Measurements from ENCODE around the gene PTPN22.
"Not testable (repeated sequence)": the region's sequence is repeated elsewhere in the genome, so short reads cannot be mapped to it uniquely, and the experiment has no call there.

Gene PTPN22

DNA sequence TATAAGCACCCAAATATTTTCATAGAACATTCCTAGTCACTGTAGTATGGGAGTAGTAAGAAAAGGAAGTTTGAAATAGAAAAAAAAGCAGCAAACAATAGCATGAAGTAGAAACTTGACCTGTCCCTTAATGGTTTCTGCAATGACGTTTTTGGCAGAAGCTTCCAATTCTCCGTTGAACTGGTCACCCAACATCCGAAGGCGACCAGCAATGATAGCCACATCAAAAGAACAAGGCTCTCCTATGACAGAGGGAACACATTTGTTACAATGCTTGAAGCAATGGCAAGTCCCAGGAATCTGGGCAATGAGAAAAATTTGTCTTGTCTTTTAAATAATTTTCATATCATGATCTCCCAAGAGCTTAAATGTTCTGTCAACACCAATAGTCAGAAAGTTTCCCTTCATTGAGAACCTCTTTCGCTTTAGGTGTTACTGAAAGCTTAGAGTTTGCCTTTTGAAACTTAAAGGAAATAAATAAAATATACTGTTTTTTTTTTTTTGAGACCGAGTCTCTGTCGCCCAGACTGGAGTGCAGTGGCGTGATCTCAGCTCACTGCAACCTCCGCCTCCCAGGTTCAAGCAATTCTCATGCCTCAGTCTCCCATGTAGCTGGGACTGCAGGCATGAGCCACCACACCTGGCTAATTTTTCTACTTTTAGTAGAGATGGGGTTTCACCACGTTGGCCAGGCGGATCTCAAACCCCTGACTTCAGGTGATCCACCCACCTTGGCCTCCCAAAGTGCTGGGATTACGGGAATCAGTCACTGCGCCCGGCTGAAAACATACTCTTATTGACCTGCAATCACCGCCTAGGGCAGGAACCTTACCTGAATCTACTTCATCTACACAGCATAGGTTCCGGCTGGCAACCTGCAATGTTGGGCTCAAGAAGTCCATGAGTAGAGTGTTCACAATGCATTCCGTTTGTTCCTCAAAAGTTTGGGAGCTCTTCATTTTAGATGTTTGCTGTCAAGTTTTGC lies 15.2 kb upstream of the PTPN22 start:
- DNase-seq, result no peak

- no peak for DNase-seq
Observed at GRCh38 chr1:113881661-113882060, 10.1 kb upstream of the PTPN22 start.

DNA sequence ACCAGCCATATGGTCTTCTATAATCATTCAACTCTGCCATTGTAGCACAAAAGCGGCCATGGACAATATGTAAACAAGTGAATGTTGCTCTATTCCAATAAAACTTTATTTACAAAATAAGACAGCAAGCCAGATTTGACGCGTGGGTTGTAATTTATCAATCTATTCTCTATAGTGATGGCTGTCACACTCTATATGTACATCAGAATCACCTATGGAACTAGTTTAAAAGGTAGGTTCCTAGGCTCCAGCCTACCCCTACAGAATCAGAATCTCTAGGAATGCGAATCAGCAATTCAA lies 8.2 kb upstream of the PTPN22 start:
- DNase-seq, result no peak

DNA sequence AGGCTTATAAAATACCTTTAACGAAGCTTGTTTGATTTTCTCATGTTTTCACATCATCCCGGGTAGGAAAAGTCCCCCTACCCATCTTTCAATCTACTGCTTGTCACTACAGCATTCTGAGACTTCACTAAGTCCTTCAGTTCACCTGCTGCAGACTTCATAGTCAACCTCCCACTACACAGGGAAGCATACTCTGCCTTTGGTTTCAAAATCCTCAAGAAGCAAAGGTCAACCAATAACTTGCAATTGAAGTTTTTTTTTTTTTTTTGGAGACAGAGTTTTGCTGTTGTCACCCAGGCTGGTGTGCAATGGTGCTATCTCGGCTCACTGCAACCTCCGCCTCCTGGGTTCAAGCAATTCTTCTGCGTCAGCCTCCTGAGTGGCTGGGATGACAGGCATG lies 4.7 kb upstream of the PTPN22 start:
- DNase-seq, result no peak

DNA sequence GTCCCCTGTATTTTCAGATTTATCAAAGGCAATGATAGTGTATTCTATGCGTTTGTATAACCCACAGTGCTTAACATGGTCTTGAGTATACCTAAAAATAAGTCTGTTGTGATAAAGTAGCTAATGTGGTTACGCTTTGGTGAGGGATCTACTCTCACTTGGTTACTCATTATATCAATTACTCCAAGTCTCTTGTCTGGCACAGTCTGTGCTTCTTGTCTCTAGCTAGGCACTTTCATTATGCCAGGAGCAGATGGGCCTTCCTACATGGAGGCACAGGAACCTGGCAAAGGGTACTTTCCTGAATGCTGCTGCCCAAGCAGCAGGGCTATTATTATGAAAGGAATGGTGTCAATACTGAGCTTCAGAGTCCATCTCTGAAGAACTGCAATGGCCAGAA lies 4.2 kb upstream of the PTPN22 start:
- DNase-seq, result no peak

- DNase-seq, result peak; percentile 91
Observed at GRCh38 chr1:113874012-113874879, 2.7 kb upstream of the PTPN22 start.

DNA sequence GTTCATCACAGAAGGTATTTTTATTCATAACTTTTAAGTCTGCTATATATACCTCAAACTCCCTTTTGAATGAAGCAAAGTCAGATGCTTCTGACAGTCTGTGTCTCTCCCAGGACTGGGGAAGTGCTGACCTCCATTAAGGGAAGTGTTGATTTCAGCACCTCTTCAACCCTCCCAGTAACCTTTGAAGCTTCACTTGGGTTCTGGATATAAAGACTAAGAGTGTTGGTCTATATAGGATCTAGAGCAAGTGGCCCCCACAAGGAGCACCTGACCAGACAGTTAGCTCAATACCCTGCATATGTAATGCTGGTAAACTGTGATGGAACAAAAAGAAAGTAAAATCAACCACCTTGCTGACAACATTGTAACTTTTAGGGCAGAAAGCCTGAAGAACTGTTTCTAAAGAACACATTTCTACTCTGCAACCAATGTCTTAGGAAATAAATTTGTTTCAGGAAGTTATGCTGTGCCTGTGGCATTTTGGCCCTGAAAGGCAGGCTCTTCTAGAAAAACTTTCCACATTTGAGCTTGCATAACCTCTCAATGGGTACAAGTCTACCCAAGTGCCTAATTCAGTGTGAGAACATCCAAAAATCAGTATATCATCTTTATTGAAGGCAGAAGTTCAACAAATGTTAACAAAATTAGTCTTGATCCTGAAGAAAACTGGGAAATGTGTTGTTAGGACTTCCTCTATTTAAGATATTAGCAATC lies 865 bp upstream of the PTPN22 start:
- peak; percentile 84 for DNase-seq

- DNase-seq, result peak; percentile 40
Observed at GRCh38 chr1:113870778-113871177, 734 bp downstream of the PTPN22 start.

DNA sequence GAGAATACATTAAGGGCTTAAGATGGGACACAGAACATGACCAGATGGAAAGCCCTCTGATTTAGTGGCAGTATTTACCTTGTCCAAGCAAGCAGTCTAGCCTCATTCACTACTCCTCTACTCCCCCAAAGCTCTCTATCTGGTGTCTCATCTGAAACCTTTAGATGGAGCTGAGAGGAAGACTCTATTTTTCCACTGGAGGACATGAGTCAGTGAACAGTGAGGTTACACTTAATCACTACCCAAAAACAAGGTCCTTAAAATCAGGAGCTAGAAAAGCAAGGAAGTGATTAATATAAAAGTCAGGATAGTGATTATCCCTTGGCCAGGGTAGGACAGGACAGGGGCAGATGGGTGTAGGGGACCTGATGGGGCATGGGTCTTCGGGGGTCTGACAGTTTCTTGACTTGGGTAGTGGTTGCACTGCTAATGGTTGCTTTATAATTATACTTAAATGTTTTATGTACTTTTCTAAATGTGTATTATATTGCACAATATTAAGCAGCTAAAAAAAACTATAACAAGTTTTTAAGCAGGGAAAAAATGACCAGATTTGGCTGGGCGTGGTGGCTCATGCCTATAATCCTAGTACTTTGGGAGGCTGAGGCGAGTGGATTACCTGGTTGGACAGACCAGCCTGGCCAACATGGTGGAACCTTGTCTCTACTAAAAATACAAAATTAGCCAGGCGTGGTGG lies 3.0 kb downstream of the PTPN22 start:
- DNase-seq, result no peak

GRCh38 chr1:113861641-113862040 lies 9.9 kb downstream of the PTPN22 start:
- DNase-seq, result peak; percentile 44

DNA sequence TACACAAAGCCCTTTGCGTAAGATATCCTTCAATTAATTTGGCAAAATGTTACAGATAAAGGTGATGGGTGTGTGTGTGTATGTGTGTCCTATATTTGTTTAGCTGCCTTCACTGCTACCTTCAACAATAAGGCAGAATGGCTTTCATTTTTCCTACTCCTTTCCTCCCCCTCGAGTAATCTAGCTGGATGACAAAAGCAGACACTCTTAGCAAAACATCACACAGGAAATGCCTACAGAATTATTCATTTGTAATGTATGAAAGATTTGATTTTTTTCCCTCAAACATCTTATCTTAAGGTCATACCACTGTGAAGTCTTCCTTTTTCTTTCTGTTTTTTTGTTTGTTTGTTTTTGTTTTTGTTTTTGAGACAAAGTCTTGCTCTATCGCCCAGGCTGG lies 10.6 kb downstream of the PTPN22 start:
- peak; percentile 36 for DNase-seq

DNA sequence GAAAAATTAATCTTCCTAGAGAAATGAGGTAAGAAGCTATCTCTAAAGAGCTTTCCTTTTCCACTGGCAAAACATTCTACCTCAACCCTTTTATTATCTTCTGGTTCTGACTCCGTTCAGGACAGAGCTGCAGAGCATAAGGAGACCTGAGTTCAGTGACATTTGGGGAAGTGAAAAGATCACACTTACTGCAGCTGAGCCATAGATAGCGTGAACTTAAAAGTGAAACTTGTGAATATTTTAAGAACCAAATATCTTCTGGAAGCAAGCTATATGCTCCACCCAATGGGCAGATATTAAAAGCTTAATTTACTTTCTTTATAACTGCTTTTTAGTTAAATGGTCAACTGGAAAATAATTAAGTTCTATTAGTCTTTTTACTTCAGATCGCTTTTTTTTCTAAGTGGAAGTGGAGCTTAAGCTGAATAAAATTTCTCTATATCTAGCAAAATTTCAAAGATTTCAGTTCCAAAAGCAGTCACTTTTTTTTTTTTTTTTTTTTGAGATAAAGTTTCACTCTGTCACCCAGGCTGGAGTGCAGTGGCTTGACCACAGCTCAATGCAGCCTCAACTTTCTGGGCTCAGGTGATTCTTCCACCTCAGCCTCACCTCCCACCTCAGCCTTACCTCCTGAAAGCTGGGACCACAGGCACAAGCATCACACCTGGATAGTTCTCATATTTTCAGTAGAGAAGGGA lies 11.9 kb downstream of the PTPN22 start:
- peak; percentile 89 for DNase-seq

GRCh38 chr1:113858982-113859381 lies 12.5 kb downstream of the PTPN22 start:
- peak; percentile 43 for DNase-seq

GRCh38 chr1:113858418-113858817 lies 13.1 kb downstream of the PTPN22 start:
- DNase-seq, result no peak

GRCh38 chr1:113857776-113858175 lies 13.7 kb downstream of the PTPN22 start:
- no peak for DNase-seq

DNA sequence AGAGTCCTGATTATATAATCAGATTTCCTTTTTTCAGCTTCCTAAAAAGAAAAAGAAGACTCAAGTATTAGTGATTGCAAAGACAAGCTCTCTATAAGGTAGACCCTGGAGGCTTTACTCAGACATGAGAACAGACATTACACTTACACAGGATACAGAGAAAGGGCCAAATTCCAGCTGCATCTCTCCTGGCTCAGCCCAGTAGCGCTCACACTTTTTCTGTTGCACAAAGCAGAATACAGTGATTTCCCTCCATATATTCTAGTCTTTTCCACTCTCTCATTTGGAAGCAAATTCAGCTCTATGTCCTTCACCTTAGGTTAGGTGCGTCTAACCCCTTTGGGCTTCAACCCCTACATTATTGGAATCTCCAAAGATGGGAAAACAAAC lies 15.1 kb downstream of the PTPN22 start:
- DNase-seq, result no peak

DNA sequence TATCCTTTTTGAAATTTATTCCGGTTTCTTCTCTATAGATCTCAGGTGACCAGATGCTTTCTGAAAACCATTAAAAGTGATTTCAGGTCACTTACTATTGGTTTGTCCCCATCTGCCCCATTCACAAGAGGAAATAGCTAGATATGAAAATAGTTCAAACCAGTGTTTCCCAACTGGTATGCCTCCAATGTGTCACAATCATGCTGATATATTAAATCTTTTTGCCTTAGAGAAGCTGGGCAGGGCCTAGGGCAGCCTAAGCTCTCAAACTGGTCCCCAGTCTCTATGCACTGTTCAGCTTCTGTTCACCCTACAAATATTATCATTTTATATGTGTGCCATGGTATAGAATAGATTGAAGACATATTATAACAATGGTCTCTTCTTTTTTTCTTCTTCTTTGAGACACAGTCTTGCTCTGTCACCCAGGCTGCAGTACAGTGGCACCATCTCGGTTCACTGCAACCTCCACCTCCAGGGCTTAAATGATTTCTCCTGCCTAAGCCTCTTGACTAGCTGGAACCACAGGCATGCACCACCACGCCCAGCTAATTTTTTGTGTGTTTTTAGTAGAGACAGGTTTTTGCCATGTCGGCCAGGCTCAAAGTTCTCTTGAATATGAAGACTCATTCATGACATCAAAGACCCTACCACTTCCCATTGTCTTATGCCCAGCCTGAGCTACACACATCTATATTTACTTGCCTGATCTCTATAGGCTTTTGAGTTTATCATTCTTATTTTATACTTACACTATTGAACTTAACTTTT lies 15.7 kb downstream of the PTPN22 start:
- no peak for DNase-seq

DNA sequence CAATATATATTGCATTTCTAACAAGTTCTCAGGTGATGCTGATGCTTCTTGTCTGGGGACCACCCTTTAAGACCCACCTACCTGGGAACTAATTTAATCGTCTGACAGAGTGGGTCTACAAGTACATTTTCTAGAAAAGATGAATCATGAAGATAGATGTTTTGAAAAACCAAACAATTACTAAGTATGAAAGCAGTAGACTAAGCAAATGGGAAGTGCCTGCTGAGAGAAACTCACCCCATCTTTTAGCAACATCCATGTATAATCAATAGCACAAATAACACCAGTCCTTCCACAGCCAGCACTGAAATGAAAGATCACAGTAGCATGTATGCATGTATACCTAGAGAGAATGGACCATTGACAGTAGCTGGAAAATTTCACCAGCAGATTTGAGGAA lies 17.3 kb downstream of the PTPN22 start:
- no peak for DNase-seq

DNA sequence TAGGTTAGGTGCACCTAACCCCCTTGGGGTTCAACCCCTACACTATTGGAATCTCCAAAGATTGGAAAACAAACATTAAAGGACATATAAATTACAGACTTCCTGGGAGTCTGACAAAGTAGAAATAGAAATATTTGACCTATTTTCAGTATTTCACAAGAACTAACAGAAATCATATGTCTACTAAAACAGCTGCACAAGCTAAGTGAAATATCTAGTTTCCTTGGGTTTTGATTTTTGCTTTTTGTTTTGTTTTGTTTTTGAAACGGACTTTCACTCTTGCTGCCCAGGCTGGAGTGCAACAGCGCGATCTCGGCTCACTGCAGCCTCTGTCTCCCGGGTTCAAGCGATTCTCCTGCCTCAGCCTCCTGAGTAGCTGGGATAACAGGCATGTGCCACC lies 18.8 kb downstream of the PTPN22 start:
- DNase-seq, result not testable (repeated sequence)

DNA sequence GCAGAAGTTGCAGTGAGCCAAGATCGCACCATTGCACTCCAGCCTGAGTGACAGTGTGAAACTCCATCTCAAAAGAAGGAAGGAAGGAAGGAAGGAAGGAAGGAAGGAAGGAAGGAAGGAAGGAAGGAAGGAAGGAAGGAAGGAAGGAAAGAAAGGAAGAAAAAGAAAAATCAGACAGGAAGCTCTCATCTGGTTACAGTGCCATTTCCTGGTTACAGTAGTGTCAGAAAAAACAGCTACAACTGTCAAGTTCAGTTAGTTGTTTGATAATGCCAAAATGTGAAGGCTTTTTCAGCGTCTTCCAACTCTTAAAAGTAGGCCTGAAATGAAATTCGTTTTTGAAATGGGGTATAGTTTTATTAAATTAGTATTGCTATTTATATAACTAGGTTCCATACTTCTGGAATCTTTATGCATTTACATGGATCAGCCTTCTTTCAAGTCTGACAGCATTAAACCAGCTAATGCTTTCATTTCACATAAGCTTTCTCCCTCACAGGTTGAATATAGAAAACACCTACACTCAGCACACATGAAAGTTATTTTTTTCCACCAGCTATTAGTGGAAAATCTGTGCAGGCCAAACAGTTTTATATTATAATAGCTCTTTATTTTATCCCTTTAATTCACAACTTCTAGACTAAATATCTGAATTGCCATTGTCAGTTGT lies 21.2 kb downstream of the PTPN22 start:
- no peak for DNase-seq

DNA sequence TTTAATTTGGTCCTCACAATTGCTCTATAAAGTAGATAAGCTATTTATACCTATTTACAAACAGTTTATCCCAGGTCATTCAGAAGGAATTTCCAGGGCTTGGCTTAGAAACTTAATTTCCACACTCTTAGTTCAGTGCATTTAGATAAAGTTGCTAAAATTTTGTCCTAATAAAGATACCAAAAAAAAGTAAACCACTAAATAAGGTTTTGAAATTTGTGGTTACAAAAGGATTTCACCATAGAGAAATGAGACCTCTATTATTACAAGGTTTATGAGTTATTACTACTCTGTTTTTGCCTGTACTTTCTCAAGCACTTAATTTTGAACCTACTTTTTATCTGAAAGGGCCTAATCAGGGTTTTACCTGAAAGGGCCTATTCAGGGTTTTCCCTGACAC lies 22.4 kb downstream of the PTPN22 start:
- no peak for DNase-seq
